Colonic mucosa (tissue), 4 donors: ENCODE results near the gene BBS4. TPM values are rescaled to one million over a fixed set of nuclear protein-coding genes. Genes with fewer than 3 reads are reported as not detected.

ENCODE experiments used
- DNase-seq: peaks from one replicate; pipeline ENCODE4 v3.0.0-alpha.2; 2020
- H3K27ac ChIP-seq: fragments of 200-600 bp; one replicate; pipeline ENCODE4 v1.8.0; 2021
- H3K27me3 ChIP-seq: fragments of 200-600 bp; one replicate; pipeline ENCODE4 v1.8.0; 2021
- H3K36me3 ChIP-seq: fragments of 200-600 bp; one replicate; pipeline ENCODE4 v1.8.0; 2021
- H3K4me1 ChIP-seq: fragments of 200-600 bp; one replicate; pipeline ENCODE4 v1.8.0; 2021; ENCODE audit warnings: mild to moderate bottlenecking
- H3K4me3 ChIP-seq: fragments of 200-600 bp; one replicate; pipeline ENCODE4 v1.8.0; 2021
- H3K9ac ChIP-seq, 2 donors: one replicate each; pipeline ENCODE4 v1.7.0; 2013; ENCODE audit warnings: control low read depth in 2 of 2, low read depth in 2 of 2, low read length in 2 of 2
- H3K9me3 ChIP-seq: fragments of 200-600 bp; one replicate; pipeline ENCODE4 v1.8.0; 2021
- CTCF ChIP-seq: fragments of 200-600 bp; IDR thresholded peaks from one replicate; pipeline ENCODE4 v1.8.0; 2022; ENCODE audit warnings: antibody characterized with exemption, mild to moderate bottlenecking
- intact Hi-C: fragments of 100-400 bp; cut with DNase I; formaldehyde crosslinking; loops from one replicate; pipeline ENCODE4 v1.14.1; 2022
- total RNA-seq, 2 donors: library from RNA; stranded (reverse); fragmentation: NEBNext Ultra II Directional in 1 of 2; extraction: Animal tissue kit (Norgen Biotek cat#: 25700) in 1 of 2; gene quantifications; one replicate each; pipeline ENCODE4 v1.2.1, GENCODE V29; 2021
- donor health status: healthy.
- donor health status: DM: no; HTN: no; CAD: no.
- donor health status: DM: no; HTN: no; CAD: no.

Gene BBS4
- total RNA-seq, 2 donors from 2014 or later = 10.7 to 13.7 TPM

- Histone ChIP-seq H3K36me3 (no peaks in the 10 kb centered on the region), H3K9ac (peak overlapping the region; percentile 65 to 71), H3K9me3 (no peaks in the 10 kb centered on the region), H3K4me3 (peak overlapping the region; percentile 65), H3K27me3 (no peaks in the 10 kb centered on the region), H3K4me1 (no peaks in the 10 kb centered on the region), H3K27ac (peak overlapping the region; percentile 94)
- no peak for TF ChIP-seq CTCF
- peak; percentile 29 for DNase-seq
- intact Hi-C loops = no loop called here
Measured at GRCh38 chr15:72685301-72685924, 594 bp upstream of the BBS4 start.

- no peaks in the 10 kb centered on the region for H3K27me3 ChIP-seq
- TF ChIP-seq CTCF = no peak
- no peak overlapping the region for H3K9ac ChIP-seq
- no peak overlapping the region for H3K4me3 ChIP-seq
- no peaks in the 10 kb centered on the region for H3K36me3 ChIP-seq
- no peak for DNase-seq
- intact Hi-C loops = no loop called here
- H3K27ac ChIP-seq = no peak overlapping the region
- H3K9me3 ChIP-seq = no peaks in the 10 kb centered on the region
- H3K4me1 ChIP-seq = no peaks in the 10 kb centered on the region
Measured at GRCh38 chr15:72688697-72689096, 2.7 kb downstream of the BBS4 start.

- intact Hi-C loops = no loop called here
- no peak for DNase-seq
- no peaks in the 10 kb centered on the region for H3K4me1 ChIP-seq
- no peak for TF ChIP-seq CTCF
- H3K27me3 ChIP-seq = no peaks in the 10 kb centered on the region
- no peaks in the 10 kb centered on the region for H3K36me3 ChIP-seq
- no peak overlapping the region for H3K9ac ChIP-seq
- no peaks in the 10 kb centered on the region for H3K9me3 ChIP-seq
- no peak overlapping the region for H3K4me3 ChIP-seq
- no peak overlapping the region for H3K27ac ChIP-seq
Measured at GRCh38 chr15:72690938-72691337, 4.9 kb downstream of the BBS4 start.

GRCh38 chr15:72698938-72699337, 12.9 kb downstream of the BBS4 start:
- Histone ChIP-seq H3K9me3 (no peaks in the 10 kb centered on the region), H3K9ac (no peak overlapping the region), H3K4me3 (no peak overlapping the region), H3K36me3 (no peaks in the 10 kb centered on the region), H3K27me3 (no peaks in the 10 kb centered on the region), H3K4me1 (no peaks in the 10 kb centered on the region), H3K27ac (no peak overlapping the region)
- TF ChIP-seq CTCF = no peak
- DNase-seq = no peak
- intact Hi-C loops = no loop called here

GRCh38 chr15:72700076-72700475, 14.1 kb downstream of the BBS4 start:
- H3K9ac ChIP-seq = no peak overlapping the region
- no peak for DNase-seq
- no peaks in the 10 kb centered on the region for H3K27me3 ChIP-seq
- H3K9me3 ChIP-seq = no peaks in the 10 kb centered on the region
- no peaks in the 10 kb centered on the region for H3K36me3 ChIP-seq
- TF ChIP-seq CTCF = no peak
- H3K4me1 ChIP-seq = no peaks in the 10 kb centered on the region
- intact Hi-C loops = no loop called here
- H3K4me3 ChIP-seq = no peak overlapping the region
- no peak overlapping the region for H3K27ac ChIP-seq
